ENCODE measurements around the gene IL1RAP. TPM values are rescaled to one million over a fixed set of nuclear protein-coding genes. Genes with fewer than 3 reads are reported as not detected.

The IL1RAP gene
- total RNA-seq, 2 experiments from 2014 or later = 13.7 to 14.7 TPM

DNA sequence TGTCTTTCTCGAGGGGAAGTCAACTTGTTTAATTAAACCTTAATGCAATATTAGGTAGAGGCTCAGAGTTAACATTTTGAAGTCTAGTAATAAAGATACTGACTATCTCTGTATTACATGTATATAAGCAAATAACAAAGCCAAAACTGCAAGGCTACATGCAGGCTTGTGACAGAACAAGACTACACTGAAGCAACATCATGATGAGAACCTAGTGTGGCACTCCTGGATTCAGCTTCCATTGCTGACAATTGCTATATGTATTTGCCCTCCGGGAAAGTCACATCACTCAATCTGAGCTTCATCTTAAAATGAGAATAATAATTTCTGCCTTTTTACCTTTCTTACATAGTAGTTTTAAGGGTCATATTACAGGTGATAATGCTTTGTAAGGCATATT, 15.6 kb upstream of the IL1RAP start:
- Mint-ChIP-seq H3K27ac (no peak overlapping the region), H3K36me3 (ENCODE audit: low read depth) (no peaks in the 10 kb centered on the region), H3K9me3 (no peaks in the 10 kb centered on the region), H3K4me3 (no peak overlapping the region), H3K27me3 (peaks cover 50% of the 10 kb centered on the region), H3K4me1 (ENCODE audit: low read depth) (no peaks in the 10 kb centered on the region)
- H3K9me3 ChIP-seq (ENCODE audit: control insufficient read depth in 1 of 2, insufficient read depth in 1 of 2, low read length in 2 of 2) = no peaks in the 10 kb centered on the region
- no peaks in the 10 kb centered on the region for H3K4me1 ChIP-seq (ENCODE audit: insufficient read depth, low read length)
- H3K36me3 ChIP-seq (ENCODE audit: insufficient read depth, low read length) = no peaks in the 10 kb centered on the region
- DNase-seq (no peak), ATAC-seq (ENCODE audit: poor library complexity) (no peak)
- no peak overlapping the region for H3K4me3 ChIP-seq (ENCODE audit: low read length)
- CTCF ChIA-PET = interaction anchor here (0.5 to 1.2 kb wide), 2 partner anchors 16 to 536 kb away, joined by 4 to 5 read pairs; partner anchors contain the start of gene IL1RAP
- POLR2A ChIA-PET = no interaction called here
- H3K27ac ChIP-seq (ENCODE audit: low read depth in 1 of 2, low read length in 2 of 2) = no peak overlapping the region
- intact Hi-C loops (cut with DNase I, micrococcal nuclease) = no loop called here
- peaks cover 0 to 17% of the 10 kb centered on the region in 2 experiments for H3K27me3 ChIP-seq (ENCODE audit: control insufficient read depth in 1 of 2, insufficient read depth in 2 of 2, low read length in 2 of 2)
- TF ChIP-seq, protein P1, sequence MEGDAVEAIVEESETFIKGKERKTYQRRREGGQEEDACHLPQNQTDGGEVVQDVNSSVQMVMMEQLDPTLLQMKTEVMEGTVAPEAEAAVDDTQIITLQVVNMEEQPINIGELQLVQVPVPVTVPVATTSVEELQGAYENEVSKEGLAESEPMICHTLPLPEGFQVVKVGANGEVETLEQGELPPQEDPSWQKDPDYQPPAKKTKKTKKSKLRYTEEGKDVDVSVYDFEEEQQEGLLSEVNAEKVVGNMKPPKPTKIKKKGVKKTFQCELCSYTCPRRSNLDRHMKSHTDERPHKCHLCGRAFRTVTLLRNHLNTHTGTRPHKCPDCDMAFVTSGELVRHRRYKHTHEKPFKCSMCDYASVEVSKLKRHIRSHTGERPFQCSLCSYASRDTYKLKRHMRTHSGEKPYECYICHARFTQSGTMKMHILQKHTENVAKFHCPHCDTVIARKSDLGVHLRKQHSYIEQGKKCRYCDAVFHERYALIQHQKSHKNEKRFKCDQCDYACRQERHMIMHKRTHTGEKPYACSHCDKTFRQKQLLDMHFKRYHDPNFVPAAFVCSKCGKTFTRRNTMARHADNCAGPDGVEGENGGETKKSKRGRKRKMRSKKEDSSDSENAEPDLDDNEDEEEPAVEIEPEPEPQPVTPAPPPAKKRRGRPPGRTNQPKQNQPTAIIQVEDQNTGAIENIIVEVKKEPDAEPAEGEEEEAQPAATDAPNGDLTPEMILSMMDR (IDR thresholded peaks at IDR 0.05) = no peak

DNA sequence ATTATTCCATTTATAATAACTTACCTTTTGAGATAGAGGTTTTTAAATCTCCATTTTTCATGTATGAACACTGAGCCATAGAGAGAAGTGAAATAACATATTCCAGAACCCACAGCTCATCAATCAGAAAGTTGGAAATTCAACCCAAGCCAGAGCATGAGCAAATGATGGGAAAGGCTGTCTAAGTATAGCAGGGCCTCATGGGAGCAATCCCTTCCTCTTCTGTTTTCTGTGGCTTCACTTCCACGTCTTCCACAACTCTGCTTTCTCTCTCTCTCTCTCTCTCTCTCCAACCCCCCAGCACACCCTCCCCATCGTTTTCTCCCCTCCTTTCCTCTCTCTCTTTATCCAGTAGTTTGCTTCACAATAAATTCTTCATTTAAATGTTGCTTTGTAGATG, 14.8 kb upstream of the IL1RAP start:
- no peaks in the 10 kb centered on the region for H3K9me3 Mint-ChIP-seq
- H3K4me3 Mint-ChIP-seq = no peak overlapping the region
- CTCF ChIA-PET = interaction anchor here (1.2 kb wide), 1 partner anchor 15 kb away, joined by 5 read pairs; the partner anchor contains the start of gene IL1RAP
- no peak overlapping the region for H3K27ac Mint-ChIP-seq
- Histone ChIP-seq H3K27ac (ENCODE audit: low read depth in 1 of 2, low read length in 2 of 2) (no peak overlapping the region), H3K36me3 (ENCODE audit: insufficient read depth, low read length) (no peaks in the 10 kb centered on the region), H3K27me3 (ENCODE audit: control insufficient read depth in 1 of 2, insufficient read depth in 2 of 2, low read length in 2 of 2) (peaks cover 0 to 17% of the 10 kb centered on the region in 2 experiments), H3K4me3 (ENCODE audit: low read length) (no peak overlapping the region), H3K9me3 (ENCODE audit: control insufficient read depth in 1 of 2, insufficient read depth in 1 of 2, low read length in 2 of 2) (no peaks in the 10 kb centered on the region), H3K4me1 (ENCODE audit: insufficient read depth, low read length) (no peaks in the 10 kb centered on the region)
- POLR2A ChIA-PET = no interaction called here
- H3K27me3 Mint-ChIP-seq = peaks cover 50% of the 10 kb centered on the region
- intact Hi-C loops (cut with DNase I, micrococcal nuclease) = no loop called here
- TF ChIP-seq, protein P1 (IDR thresholded peaks at IDR 0.05) = no peak
- H3K4me1 Mint-ChIP-seq (ENCODE audit: low read depth) = no peaks in the 10 kb centered on the region
- DNase-seq (no peak), ATAC-seq (ENCODE audit: poor library complexity) (no peak)
- H3K36me3 Mint-ChIP-seq (ENCODE audit: low read depth) = no peaks in the 10 kb centered on the region

DNA sequence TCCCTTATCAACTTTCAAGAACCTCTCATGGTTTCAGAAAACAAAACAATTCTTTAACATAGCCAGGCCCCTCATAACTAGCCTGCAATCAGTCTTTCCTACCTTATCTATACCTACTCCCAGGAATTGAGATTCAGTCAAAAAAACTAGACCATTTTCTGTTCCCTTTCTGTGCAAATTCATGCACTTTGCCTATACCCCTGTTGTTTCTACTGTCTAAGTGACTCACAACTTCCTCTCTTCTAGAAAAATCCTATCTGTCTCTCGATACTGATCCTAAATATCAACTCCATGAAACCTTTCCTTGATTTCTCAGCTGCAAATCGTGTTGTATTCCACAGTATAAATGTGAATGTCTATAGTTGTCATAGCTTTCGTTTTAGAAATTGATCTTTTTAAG, 10.9 kb upstream of the IL1RAP start:
- DNase-seq = no peak
- H3K9me3 ChIP-seq (ENCODE audit: control insufficient read depth in 1 of 2, insufficient read depth in 1 of 2, low read length in 2 of 2) = no peaks in the 10 kb centered on the region
- no peaks in the 10 kb centered on the region for H3K36me3 ChIP-seq (ENCODE audit: insufficient read depth, low read length)
- Mint-ChIP-seq H3K4me3 (no peak overlapping the region), H3K27ac (no peak overlapping the region), H3K27me3 (peaks cover 38% of the 10 kb centered on the region), H3K36me3 (ENCODE audit: low read depth) (no peaks in the 10 kb centered on the region), H3K9me3 (no peaks in the 10 kb centered on the region), H3K4me1 (ENCODE audit: low read depth) (no peaks in the 10 kb centered on the region)
- TF ChIP-seq, protein P1 (IDR thresholded peaks at IDR 0.05) = no peak
- ChIA-PET POLR2A (no interaction called here), CTCF (no interaction called here)
- no peaks in the 10 kb centered on the region for H3K4me1 ChIP-seq (ENCODE audit: insufficient read depth, low read length)
- no peak overlapping the region for H3K4me3 ChIP-seq (ENCODE audit: low read length)
- ATAC-seq (ENCODE audit: poor library complexity) = no peak
- H3K27me3 ChIP-seq (ENCODE audit: control insufficient read depth in 1 of 2, insufficient read depth in 2 of 2, low read length in 2 of 2) = peaks cover 0 to 8% of the 10 kb centered on the region in 2 experiments
- intact Hi-C loops (cut with DNase I, micrococcal nuclease) = no loop called here
- no peak overlapping the region for H3K27ac ChIP-seq (ENCODE audit: low read depth in 1 of 2, low read length in 2 of 2)

Measured in CD4-positive, alpha-beta T cell (primary cell).